Thoracic aorta (tissue), 2 donors: ENCODE results near the gene PRDM15. TPM values are rescaled to one million over a fixed set of nuclear protein-coding genes. Genes with fewer than 3 reads are reported as not detected.

Experiments used
- ATAC-seq: fragments of 150-250 bp; one replicate; pipeline ENCODE4 v1.8.0; 2017; ENCODE audit warnings: low read depth; ENCODE audit not compliant: insufficient number of reproducible peaks, low FRiP score
- DNase-seq: peaks from one replicate; pipeline ENCODE4 v3.0.0-alpha.2; 2020; ENCODE audit warnings: low spot score
- H3K27ac ChIP-seq, 2 donors: fragments of 200-600 bp; sonication (generic); 1 replicate in 1 of 2; 2 replicates in 1 of 2; pipeline ENCODE4 v1.5.1; 2016; ENCODE audit warnings: mild to moderate bottlenecking in 2 of 2, moderate library complexity in 2 of 2
- H3K27me3 ChIP-seq: fragments of 200-600 bp; sonication (generic); replicated peaks from 2 replicates; pipeline ENCODE4 v1.6.0; 2016; ENCODE audit warnings: mild to moderate bottlenecking; ENCODE audit not compliant: insufficient read depth
- H3K36me3 ChIP-seq: fragments of 200-600 bp; sonication (generic); one replicate; pipeline ENCODE4 v1.5.1; 2016
- H3K4me1 ChIP-seq, 2 donors: fragments of 200-600 bp; sonication (generic); 1 replicate in 1 of 2; 2 replicates in 1 of 2; pipeline versions ENCODE4 v1.5.1 to v1.6.0; 2016; ENCODE audit warnings: low read depth in 2 of 2, mild to moderate bottlenecking in 1 of 2; ENCODE audit not compliant: control insufficient read depth in 1 of 2
- H3K4me3 ChIP-seq: fragments of 200-600 bp; sonication (generic); 2 replicates; pipeline ENCODE4 v1.5.1; 2016; ENCODE audit warnings: mild to moderate bottlenecking
- H3K9me3 ChIP-seq: fragments of 200-600 bp; sonication (generic); 2 replicates; pipeline ENCODE4 v1.5.1; 2016
- total RNA-seq, 2 donors: library from RNA; depleted of rRNA; stranded (reverse); fragments of >200 nt; gene quantifications; one replicate each; pipeline versions ENCODE4 v1.1.0 to v1.2.3, GENCODE V29; 2016
- TF ChIP-seq, protein P1 (sequence below): fragments of 200-600 bp; sonication (generic); IDR thresholded peaks from one replicate; pipeline ENCODE4 v1.5.1; 2019; ENCODE audit warnings: antibody characterized with exemption

PRDM15 gene
- total RNA-seq, 2 donors from 2014 or later, result 9.0 to 14.9 TPM

DNA sequence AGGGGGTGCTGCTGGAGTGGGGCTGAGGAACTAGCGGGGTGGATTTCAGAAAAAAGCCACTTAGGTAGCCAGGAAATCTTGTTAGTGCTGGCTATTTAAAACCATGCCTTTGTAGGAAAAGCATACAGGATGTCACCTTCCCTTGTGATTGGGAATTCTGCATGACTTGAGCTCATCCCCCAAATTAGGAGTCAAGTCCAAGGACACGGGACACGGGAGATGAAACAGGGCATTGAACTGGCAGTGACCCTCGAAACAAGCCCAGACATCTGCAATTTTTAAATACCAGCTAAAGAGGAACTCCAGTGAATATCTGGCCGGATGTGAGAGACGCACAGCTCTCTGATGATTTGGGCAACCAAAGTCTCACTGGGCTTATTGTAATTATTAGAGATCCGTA, 41.9 kb upstream of the PRDM15 start:
- Histone ChIP-seq H3K9me3 (no peaks in the 10 kb centered on the region), H3K4me1 (peaks cover 17 to 35% of the 10 kb centered on the region in 2 donors), H3K36me3 (peaks cover 23% of the 10 kb centered on the region), H3K4me3 (no peak overlapping the region), H3K27ac (no peak overlapping the region), H3K27me3 (no peaks in the 10 kb centered on the region)
- ATAC-seq, result no peak
- no peak for DNase-seq
- TF ChIP-seq, protein P1, sequence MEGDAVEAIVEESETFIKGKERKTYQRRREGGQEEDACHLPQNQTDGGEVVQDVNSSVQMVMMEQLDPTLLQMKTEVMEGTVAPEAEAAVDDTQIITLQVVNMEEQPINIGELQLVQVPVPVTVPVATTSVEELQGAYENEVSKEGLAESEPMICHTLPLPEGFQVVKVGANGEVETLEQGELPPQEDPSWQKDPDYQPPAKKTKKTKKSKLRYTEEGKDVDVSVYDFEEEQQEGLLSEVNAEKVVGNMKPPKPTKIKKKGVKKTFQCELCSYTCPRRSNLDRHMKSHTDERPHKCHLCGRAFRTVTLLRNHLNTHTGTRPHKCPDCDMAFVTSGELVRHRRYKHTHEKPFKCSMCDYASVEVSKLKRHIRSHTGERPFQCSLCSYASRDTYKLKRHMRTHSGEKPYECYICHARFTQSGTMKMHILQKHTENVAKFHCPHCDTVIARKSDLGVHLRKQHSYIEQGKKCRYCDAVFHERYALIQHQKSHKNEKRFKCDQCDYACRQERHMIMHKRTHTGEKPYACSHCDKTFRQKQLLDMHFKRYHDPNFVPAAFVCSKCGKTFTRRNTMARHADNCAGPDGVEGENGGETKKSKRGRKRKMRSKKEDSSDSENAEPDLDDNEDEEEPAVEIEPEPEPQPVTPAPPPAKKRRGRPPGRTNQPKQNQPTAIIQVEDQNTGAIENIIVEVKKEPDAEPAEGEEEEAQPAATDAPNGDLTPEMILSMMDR, result no peak

DNA sequence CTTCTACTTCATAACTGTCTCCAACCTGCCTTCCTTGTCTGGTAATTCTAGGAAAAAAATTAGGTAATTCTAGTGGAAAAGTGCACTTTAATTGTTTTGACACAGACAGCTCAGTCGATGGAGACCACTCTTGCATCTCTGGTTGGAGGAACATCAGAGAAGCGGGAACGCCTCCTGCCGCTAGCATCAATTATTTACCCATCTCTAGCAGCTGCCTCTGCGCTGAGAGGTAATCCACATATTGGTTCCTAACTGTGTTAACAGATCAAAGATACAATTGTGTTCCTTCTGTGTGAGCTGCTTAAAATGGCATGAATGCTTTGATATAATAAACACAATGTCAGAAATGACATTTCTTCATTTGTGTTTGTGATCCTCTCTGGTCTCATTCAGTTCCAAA, 41.3 kb upstream of the PRDM15 start:
- ATAC-seq, result no peak
- Histone ChIP-seq H3K4me3 (no peak overlapping the region), H3K4me1 (peaks cover 12 to 30% of the 10 kb centered on the region in 2 donors), H3K27me3 (no peaks in the 10 kb centered on the region), H3K27ac (no peak overlapping the region), H3K9me3 (no peaks in the 10 kb centered on the region), H3K36me3 (peaks cover 28% of the 10 kb centered on the region)
- TF ChIP-seq, protein P1, result no peak
- DNase-seq, result no peak

DNA sequence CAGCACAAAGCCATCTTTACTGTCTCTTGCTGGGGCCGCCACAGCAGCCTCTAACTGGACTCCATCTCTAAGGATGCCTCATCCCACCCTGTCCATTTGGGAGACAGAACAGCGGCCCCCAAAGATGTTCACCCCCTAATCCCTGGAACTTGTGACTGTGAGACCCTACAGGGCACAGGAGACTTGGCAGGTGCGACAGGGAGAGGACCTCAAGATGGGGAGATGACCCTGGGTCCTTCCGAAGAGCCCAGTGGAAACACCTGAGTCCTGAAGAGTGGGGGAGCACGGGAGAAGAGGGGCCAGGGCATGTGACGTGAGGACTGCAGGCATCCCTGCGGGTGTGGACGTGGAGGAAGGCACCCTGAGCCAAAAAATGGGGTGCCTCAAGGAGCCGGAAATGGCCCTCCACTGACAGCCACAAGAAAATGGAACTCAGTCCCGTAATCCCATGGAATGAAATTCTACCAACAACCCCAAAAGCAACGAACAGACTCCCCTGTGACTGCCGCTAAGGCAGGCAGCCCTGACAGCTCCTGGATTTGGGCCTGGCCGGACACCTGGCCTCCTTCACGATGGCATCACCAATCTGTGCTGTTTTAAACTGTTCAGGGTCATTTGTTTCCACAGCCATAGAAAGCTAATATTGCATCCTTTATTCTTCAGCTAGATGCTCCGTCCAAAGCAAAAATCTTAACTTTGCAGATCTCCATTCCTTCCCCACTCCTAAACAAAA, 40.7 kb upstream of the PRDM15 start:
- ATAC-seq (no peak), DNase-seq (no peak)
- H3K27me3 ChIP-seq, result no peaks in the 10 kb centered on the region
- no peak overlapping the region for H3K27ac ChIP-seq
- H3K4me3 ChIP-seq, result no peak overlapping the region
- TF ChIP-seq, protein P1, result no peak
- no peaks in the 10 kb centered on the region for H3K9me3 ChIP-seq
- H3K36me3 ChIP-seq, result peaks cover 35% of the 10 kb centered on the region
- peaks cover 5 to 24% of the 10 kb centered on the region in 2 donors for H3K4me1 ChIP-seq

DNA sequence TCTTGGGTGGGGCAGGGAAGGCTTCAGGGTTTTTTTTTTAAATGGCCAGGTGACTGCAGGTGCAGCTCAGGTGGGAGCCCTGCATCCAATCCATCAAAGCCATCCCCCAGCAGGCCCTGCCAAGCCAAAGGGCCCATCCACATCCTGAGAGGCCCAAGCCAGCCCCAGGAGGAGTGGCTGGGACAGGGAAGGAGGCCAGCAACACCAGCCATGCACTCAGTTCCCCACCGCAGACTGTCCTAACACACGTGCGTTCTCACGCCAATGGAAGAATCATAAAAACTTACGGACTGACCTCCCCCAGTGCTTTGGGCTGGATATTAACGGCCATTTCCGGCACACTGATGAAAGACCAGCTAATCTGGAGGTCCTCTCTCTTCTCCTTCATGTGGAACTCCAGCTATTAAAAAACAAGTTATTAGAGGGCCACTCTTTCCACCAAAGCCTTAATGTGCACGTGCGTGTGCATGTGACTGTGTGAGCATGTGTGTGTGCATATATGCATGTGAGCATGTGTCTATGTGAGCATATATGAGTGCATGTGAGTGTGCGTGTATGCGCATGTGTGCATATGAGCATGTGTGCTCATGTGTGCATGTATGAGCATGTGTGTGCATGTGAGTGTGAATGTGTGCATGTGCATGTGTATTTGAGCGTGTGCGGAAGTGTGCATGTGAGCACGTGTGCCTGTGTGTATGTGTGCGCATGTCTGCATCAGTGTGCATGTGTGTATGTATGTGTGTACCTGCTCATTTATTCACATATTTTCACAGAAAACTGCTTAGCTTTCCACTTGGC, 39.6 kb upstream of the PRDM15 start:
- ATAC-seq, result no peak
- H3K9me3 ChIP-seq, result no peaks in the 10 kb centered on the region
- peaks cover 0 to 13% of the 10 kb centered on the region in 2 donors for H3K4me1 ChIP-seq
- no peak overlapping the region for H3K27ac ChIP-seq
- no peak for DNase-seq
- peaks cover 45% of the 10 kb centered on the region for H3K36me3 ChIP-seq
- no peaks in the 10 kb centered on the region for H3K27me3 ChIP-seq
- no peak overlapping the region for H3K4me3 ChIP-seq
- TF ChIP-seq, protein P1, result no peak

DNA sequence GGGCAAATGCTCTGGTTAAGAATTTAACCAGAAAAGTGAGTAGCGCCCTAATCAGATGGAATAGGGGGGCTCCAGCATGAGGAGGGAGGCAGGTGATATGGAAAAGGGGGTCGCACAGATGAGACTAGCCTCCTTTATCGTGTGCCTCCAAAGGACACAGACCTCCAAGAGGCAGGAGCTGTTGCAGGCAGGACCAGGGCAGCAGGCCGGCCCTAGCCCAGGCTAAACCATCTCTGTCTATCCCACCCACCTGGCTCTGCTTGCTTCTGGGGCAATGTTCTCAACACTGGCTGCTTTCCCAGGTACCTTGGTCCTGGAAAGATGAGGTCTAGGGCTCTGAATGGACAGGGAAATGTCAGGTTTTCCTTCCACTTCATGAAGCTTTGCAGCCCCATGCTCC, 38.4 kb upstream of the PRDM15 start:
- DNase-seq (no peak), ATAC-seq (no peak)
- Histone ChIP-seq H3K4me1 (peaks cover 0 to 4% of the 10 kb centered on the region in 2 donors), H3K9me3 (no peaks in the 10 kb centered on the region), H3K36me3 (peaks cover 56% of the 10 kb centered on the region), H3K4me3 (no peak overlapping the region), H3K27me3 (no peaks in the 10 kb centered on the region), H3K27ac (no peak overlapping the region)
- TF ChIP-seq, protein P1, result no peak
